SH-SY5Y (cell line): ENCODE results near the gene MICAL3.

ENCODE experiments used
- GATA2 ChIP-seq: IDR thresholded peaks from 2 replicates; pipeline ENCODE4 v1.6.1; 2011; ENCODE audit warnings: mild to moderate bottlenecking, low read depth, low read length
- GATA3 ChIP-seq: IDR thresholded peaks from 2 replicates; pipeline ENCODE4 v1.6.1; 2011; ENCODE audit warnings: low read depth, mild to moderate bottlenecking, low read length, moderate library complexity

Gene MICAL3

DNA sequence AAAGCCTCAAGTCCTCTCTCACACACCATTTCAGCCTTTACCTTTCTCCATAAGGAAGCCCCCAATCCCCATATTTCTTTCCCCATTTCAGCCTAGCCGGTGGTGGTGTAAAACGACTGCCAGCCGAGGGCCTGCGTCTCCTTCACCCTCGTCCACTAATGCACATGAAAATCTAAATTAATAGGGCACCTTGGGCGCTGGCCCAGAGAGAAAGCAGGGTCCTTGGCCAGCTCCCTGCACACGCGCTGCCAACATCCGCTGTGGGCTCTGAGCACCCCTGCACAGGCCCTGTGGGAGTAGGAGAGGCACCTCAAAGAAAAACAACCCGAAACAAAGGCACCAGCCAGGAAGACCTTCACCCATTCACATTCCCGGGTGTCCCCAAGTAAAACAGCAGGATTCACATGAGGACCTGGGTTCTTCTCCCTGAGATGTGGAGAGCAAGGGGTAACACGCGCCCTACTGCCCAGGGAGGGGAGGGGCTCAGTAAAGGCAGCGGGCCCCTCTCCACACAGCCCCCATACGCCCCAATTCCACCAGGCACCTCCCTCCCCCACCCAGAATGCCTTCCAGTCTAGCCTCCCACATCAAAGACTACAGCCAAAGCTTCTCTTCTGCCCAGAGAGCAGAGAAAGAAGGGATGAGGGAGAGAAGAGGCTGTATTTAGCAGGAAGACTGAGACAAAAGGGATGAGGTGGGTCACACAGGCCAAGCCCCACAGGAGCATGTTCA, 79.0 kb downstream of the MICAL3 start:
- TF ChIP-seq GATA2 (no peak), GATA3 (no peak)

DNA sequence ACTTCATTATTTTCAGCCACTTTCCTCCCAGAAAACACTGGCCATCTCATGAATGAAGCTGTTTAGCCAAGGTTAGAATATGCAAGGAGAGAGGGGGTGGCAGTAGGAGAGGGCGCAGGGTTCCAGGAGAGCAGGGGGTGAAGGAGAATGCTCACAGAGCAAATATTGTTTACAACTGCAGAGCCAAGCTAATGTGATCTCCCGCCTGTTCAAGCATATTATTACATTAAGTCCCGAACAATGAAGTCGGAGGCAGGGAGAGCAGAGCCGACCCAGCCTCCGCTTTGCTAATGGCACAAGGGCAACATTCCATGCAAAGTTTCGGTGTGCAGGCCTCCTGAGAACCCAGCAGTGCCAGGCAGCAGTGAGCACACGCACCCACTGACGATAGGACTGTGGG, 80.1 kb downstream of the MICAL3 start:
- TF ChIP-seq GATA2 (no peak), GATA3 (no peak)

DNA sequence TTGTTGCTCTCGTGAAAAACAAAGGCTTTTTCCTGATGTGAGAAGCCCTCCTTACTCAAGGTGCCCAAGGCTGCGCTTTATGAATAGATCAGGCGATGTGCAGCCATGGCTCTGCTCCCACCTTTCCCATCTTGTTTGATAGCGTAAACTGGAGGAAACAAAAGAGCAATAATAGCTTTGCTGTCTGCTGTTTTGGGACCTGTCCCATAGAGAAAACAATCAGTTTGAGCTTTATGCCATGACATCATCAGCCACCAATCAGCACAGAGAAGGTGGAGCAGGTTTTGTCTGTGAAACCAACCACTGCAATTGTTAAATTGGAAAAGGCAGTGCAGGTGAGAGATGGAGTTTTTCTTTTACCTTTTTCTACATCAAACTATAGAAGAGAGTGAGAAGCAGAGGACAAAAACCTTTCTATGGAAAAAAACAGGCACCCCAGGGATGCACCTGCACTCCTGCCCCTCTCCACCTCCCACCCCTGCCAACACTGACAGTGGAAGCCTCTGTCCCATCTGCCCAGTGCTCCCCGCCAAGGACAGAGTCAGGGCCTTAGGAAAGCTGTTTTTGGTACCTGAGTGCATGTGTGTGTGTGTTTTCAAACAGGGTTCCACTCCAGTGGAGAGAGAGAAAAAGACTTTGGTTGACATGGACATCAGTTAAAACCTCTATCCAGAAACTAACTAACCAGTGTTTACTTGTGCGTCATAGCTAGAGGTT, 80.7 kb downstream of the MICAL3 start:
- no peak for TF ChIP-seq GATA2

DNA sequence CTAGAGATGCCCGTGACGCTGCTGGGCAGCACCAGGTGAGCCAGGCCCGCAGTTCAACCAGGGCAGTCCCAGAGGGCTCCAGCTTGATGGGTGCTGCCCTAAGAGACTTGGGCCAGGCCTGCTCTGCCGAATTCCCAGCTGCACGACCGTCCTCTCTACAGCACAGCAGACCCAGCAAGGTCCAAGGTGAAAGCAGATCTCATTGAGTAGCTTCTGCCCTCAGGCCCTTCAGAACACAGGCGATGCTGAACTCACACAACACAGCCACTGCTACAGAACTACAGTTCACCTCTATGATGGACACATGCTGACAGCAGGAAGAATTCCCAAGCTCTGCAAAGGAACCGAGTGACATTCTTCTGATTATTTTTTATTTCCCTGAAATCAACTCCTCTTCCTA, 81.6 kb downstream of the MICAL3 start:
- TF ChIP-seq GATA3 (no peak), GATA2 (no peak)

DNA sequence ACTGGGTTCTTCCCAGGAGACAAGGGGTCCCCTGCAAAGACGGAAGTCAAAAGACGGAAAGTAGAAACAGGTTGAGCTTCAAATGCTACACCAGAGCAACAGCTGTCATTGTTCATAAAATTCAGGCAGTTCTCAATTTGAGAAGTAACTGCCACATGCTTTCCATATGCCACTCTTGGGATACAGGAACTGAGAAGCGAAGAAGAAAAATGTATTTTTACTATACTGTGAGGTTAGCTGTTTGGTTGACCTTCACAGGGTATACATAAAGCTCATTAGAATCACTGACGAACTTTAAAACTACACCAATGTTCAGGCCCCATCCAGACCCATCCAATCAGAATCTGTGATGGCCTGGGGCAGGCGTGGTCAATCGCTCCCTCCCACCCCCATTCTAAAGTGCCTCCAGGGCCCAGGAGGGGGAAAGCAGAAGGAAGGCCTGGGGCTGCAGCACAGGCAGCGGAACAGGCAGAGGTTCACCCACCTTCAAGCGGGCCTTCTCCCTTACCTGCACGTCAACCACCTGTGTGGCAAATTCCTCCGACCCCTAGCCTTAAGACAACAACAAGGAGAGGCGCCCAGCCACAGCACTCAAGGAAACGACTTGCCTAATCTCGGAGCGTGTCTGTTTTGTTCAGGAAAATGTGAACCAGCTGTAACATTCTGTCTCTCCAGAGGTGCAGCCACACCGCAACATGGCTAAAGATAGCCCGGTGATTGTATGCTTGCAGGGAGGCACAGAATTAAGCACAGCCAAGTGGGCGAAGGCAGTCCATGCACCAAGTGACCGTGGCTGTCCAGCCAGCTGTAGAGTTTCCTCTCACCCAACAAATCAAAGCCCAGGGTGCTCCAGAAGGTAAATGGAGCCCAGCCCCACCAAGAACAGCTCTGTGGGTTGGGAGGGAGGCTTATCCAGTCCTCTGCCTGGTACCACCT, 82.6 kb downstream of the MICAL3 start:
- TF ChIP-seq GATA3 (no peak), GATA2 (no peak)

DNA sequence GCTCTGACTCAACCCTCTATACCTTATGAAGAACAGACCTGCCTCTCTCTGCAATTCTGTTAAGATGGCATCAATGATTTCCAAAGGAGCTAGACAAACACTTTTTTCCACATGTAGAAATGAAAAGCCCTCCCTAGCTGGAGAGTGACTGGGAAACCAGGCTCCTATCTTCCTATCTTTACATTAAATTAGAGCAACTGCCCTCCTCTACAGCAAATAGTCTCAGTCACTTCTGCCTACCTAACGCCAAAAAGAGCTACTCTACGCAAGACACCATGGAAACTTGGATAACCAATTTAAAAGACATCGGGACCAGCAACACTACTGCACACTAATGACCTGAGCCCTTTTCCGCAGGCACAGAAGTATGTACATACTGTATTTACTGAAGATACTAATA, 84.8 kb downstream of the MICAL3 start:
- TF ChIP-seq GATA2, result peak; percentile 69
- TF ChIP-seq GATA3, result no peak; the same call in 1 of the 2 replicates

DNA sequence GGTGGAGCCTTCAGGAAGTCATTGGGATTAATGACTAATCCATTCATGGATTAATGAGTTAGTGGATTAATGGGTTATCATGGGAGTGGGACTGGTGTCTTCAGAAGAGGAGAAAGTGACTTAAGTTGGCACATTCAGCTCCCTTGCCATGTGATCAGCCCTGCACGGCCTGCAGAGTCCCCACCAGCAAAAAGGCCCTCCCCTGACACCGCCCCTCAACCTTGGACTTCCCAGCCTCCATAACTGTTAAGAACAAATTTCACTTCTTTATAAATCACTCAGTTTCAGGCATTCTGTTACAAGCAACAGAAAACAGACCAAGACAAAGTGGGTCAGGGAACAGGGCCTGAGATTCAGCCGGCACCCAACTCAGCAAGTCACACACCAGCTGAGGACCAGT, 85.3 kb downstream of the MICAL3 start:
- TF ChIP-seq GATA3 (no peak), GATA2 (no peak)

DNA sequence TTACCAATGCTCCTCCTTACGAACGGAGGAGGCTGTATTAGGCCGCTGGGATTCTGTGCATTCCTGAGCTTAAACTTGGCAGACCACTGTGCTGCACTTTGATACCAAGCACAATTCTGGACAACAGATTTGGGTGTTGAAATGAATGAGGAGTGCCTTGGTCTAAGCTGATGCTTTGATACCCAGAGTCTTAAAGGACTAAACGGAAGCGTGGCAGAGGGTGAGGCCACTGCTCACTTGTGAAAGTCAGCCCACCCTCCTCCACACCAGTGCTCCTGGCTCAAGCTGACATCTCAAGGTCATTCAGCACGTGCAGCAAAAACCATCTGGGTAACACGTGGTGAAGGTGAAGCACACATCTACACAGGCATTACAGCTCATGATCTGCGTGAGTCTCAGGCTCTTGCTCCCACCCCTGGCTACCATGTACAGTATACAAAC, 85.9 kb downstream of the MICAL3 start:
- TF ChIP-seq GATA3 (no peak), GATA2 (no peak)

DNA sequence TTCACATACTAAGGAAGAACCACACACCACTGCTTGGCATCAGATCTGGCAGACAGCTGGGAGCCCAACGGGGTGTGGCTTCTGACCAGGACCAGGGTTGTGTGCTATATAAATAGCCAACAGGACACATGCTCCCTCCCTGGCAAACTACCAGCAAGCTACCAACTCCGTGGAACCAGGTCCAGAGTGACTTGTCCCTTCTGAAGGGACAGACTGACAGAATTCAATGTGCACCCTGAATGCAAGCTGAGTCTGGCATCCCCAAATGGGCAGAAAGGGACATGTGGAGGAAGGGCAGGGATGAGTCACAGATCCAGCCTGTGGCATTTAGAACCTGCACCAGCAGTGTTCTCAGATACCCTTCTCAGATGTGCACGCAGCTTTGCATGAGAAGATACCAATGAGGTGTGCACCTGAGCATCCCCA, 92.9 kb downstream of the MICAL3 start:
- TF ChIP-seq GATA3 (no peak), GATA2 (no peak)

DNA sequence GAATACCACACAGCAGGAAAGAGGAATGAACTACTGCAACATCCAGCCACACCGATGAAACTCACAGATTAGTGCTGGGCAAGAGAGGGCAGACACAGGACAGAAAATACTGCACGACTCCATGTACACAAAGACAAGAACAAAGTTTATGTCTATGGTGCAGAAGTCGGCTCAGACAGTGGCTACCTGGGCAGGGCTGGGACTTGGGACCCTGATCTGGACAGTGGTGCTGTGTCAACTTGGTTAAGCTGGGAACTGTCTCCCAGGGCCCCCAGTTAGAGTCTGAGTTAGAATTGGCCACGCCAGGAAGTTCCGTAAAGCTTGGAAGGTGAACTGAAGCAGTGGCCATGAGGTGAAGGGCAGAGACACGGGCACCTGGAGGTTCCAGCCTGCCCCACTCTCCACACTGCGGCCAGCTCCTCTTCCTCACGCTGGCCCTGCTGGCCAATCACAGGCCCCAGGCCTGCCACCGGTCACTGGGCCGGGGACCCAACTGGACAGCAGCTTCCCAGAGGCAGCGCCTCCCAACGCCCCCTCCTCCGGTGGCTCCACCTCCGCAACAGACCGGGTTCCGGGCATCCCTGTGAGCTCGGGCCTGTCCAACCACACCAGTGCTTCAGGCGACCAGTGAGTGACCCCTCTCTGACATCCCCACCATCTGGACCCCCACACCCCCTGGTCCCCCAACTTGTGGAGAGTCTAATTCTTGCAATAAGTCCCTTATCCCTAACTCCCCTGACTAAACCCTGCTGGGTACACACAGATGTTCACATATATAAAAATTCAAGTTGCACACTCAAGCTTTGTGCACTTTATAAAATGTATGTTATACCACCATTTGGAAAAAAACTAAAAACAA, 93.7 kb downstream of the MICAL3 start:
- no peak for TF ChIP-seq GATA3
- no peak for TF ChIP-seq GATA2

DNA sequence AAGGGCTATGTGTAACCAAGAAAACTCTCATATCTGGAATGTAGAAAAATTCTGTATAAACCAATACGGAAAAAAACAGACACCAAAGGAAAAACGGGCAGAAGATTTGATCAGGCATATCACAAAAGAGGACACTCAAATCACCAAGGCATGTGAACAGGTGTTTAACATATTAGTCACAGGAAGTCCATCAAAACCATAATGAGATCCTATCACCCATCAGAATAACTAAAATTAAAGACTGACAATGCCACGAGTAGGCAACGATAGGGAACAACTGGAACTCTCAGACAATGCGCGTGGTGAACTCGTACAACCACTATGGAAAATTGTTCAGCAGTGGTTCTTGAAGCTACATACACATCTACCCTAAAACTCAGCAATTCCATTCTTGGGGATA, 94.5 kb downstream of the MICAL3 start:
- TF ChIP-seq GATA3 (no peak), GATA2 (no peak)

DNA sequence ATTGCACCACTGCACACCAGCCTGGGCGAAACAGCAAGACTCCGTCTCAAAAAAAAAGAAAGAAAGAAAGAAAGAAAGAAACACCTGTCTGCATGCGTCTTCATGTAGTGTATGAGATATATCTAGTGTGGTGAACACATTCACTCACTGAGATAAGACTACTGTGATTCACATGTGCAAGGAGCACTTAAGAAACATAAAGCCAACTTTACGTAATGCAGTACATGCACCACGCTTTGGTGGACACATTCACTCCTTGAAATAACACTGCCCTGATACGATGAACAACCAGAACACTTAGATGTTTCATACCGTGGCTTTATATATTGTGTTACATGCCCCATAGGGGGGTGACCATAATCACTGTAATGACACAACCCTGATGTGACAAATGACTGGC, 96.0 kb downstream of the MICAL3 start:
- no peak for TF ChIP-seq GATA3
- no peak for TF ChIP-seq GATA2

DNA sequence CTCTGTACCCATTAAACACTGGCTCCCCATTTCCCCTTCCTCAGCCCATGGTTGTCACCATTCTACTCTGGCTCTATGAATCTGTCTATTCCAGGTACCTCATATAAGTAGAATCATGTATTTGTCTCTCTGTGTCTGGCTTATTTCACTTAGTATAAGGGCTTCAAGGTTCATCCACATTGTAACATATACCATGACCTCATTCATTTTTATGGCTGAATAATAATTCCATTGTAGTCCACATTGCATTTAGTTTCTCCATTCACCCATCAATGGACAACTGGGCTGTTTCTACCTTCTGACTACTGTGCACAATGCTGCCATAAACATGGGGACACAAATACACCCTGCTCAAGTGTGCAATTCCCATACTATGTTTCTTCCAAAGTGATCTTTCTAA, 97.3 kb downstream of the MICAL3 start:
- TF ChIP-seq GATA2, result no peak
- TF ChIP-seq GATA3, result no peak

DNA sequence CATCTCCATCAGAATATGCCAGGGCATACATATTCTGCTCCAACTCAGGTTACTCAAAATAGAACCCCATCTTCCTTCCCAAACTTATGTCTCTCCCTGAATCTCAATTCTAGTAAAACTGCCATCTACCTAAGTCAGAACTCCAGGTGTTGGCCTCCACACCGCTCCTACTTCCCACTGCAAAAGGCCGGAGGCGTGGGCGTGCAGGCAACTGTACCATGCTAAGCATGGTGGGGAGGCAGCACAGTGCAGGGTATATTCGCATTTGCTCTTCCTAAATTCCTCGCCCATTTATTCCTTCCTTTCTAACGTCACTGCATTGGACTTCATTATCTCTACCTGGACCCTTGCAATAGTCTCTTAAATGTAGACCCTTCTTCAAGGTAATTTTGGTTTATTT, 97.8 kb downstream of the MICAL3 start:
- TF ChIP-seq GATA3 (no peak), GATA2 (no peak)
